Neuron (in vitro differentiated cells): ENCODE data around the gene EPDR1.
A peak's percentile ranks its signal among the peaks of the same experiment; 100 is the strongest.

ENCODE experiments used
- H2AFZ ChIP-seq: one replicate; pipeline ENCODE4 v1.6.1; 2013; ENCODE audit warnings: low read depth, mild to moderate bottlenecking, inconsistent platforms, low read length, moderate library complexity
- H3K27me3 ChIP-seq: one replicate; pipeline ENCODE4 v1.6.1; 2013; ENCODE audit warnings: low read length; ENCODE audit not compliant: insufficient read depth
- H3K36me3 ChIP-seq: one replicate; pipeline ENCODE4 v1.6.1; 2013; ENCODE audit warnings: low read length; ENCODE audit not compliant: insufficient read depth
- H3K4me1 ChIP-seq: one replicate; pipeline ENCODE4 v1.6.1; 2013; ENCODE audit warnings: low read length; ENCODE audit not compliant: insufficient read depth
- H3K4me3 ChIP-seq: 2 replicates; pipeline ENCODE4 v1.5.1; 2013; ENCODE audit warnings: mild to moderate bottlenecking, low read length, moderate library complexity
- H3K9me3 ChIP-seq: one replicate; pipeline ENCODE4 v1.6.1; 2013; ENCODE audit warnings: low read length

Gene EPDR1

GRCh38 chr7:37920305-37920848 lies at the start of gene EPDR1:
Gene EPDR1, plus strand, starts transcription at chr7:37920640. Its CDS starts 300 bp downstream, at chr7:37920940.
- Histone ChIP-seq H3K4me1 (peaks cover 7% of the 10 kb centered on the region), H3K36me3 (no peaks in the 10 kb centered on the region), H3K9me3 (no peaks in the 10 kb centered on the region), H3K27me3 (peaks cover 35% of the 10 kb centered on the region), H3K4me3 (peak within 1 kb of the TSS; percentile 51), H2AFZ (peak within 1 kb of the TSS; percentile 94)

- Histone ChIP-seq H3K4me1 (no peaks in the 10 kb centered on the region), H3K36me3 (no peaks in the 10 kb centered on the region), H3K9me3 (no peaks in the 10 kb centered on the region), H3K27me3 (peaks cover 2% of the 10 kb centered on the region), H2AFZ (no peak overlapping the region), H3K4me3 (no peak overlapping the region)
Observed at GRCh38 chr7:37882086-37882485, 38.4 kb upstream of the EPDR1 start.

GRCh38 chr7:37893359-37893758 lies 27.1 kb upstream of the EPDR1 start:
- Histone ChIP-seq H3K4me1 (no peaks in the 10 kb centered on the region), H2AFZ (no peak overlapping the region), H3K27me3 (peaks cover 6% of the 10 kb centered on the region), H3K4me3 (no peak overlapping the region), H3K36me3 (no peaks in the 10 kb centered on the region), H3K9me3 (no peaks in the 10 kb centered on the region)

- no peak overlapping the region for H2AFZ ChIP-seq
- H3K36me3 ChIP-seq = no peaks in the 10 kb centered on the region
- no peak overlapping the region for H3K4me3 ChIP-seq
- H3K27me3 ChIP-seq = peaks cover 6% of the 10 kb centered on the region
- no peaks in the 10 kb centered on the region for H3K4me1 ChIP-seq
- H3K9me3 ChIP-seq = no peaks in the 10 kb centered on the region
Observed at GRCh38 chr7:37894671-37895070, 25.8 kb upstream of the EPDR1 start.

GRCh38 chr7:37899712-37900247 lies 20.7 kb upstream of the EPDR1 start:
- Histone ChIP-seq H2AFZ (no peak overlapping the region), H3K27me3 (no peaks in the 10 kb centered on the region), H3K4me1 (no peaks in the 10 kb centered on the region), H3K4me3 (no peak overlapping the region), H3K36me3 (no peaks in the 10 kb centered on the region), H3K9me3 (no peaks in the 10 kb centered on the region)

GRCh38 chr7:37901236-37901827 lies 19.1 kb upstream of the EPDR1 start:
- Histone ChIP-seq H3K9me3 (no peaks in the 10 kb centered on the region), H2AFZ (no peak overlapping the region), H3K4me3 (no peak overlapping the region), H3K4me1 (no peaks in the 10 kb centered on the region), H3K27me3 (peaks cover 3% of the 10 kb centered on the region), H3K36me3 (no peaks in the 10 kb centered on the region)

GRCh38 chr7:37901890-37902524 lies 18.4 kb upstream of the EPDR1 start:
- no peaks in the 10 kb centered on the region for H3K4me1 ChIP-seq
- peaks cover 3% of the 10 kb centered on the region for H3K27me3 ChIP-seq
- H3K9me3 ChIP-seq = no peaks in the 10 kb centered on the region
- no peaks in the 10 kb centered on the region for H3K36me3 ChIP-seq
- no peak overlapping the region for H3K4me3 ChIP-seq
- no peak overlapping the region for H2AFZ ChIP-seq

- no peak overlapping the region for H3K4me3 ChIP-seq
- peaks cover 8% of the 10 kb centered on the region for H3K27me3 ChIP-seq
- no peak overlapping the region for H2AFZ ChIP-seq
- H3K36me3 ChIP-seq = no peaks in the 10 kb centered on the region
- H3K9me3 ChIP-seq = no peaks in the 10 kb centered on the region
- no peaks in the 10 kb centered on the region for H3K4me1 ChIP-seq
Observed at GRCh38 chr7:37908221-37908788, 12.1 kb upstream of the EPDR1 start.

- Histone ChIP-seq H2AFZ (no peak overlapping the region), H3K27me3 (peaks cover 36% of the 10 kb centered on the region), H3K4me3 (no peak overlapping the region), H3K9me3 (no peaks in the 10 kb centered on the region), H3K36me3 (no peaks in the 10 kb centered on the region), H3K4me1 (peaks cover 3% of the 10 kb centered on the region)
Observed at GRCh38 chr7:37912756-37913155, 7.7 kb upstream of the EPDR1 start.

- Histone ChIP-seq H3K36me3 (no peaks in the 10 kb centered on the region), H3K4me1 (peaks cover 3% of the 10 kb centered on the region), H3K9me3 (no peaks in the 10 kb centered on the region), H3K27me3 (peaks cover 53% of the 10 kb centered on the region), H3K4me3 (no peak overlapping the region), H2AFZ (no peak overlapping the region)
Observed at GRCh38 chr7:37915438-37915837, 5.0 kb upstream of the EPDR1 start.

GRCh38 chr7:37916017-37916672 lies 4.3 kb upstream of the EPDR1 start:
- Histone ChIP-seq H3K4me3 (peak overlapping the region; percentile 39), H3K27me3 (peaks cover 53% of the 10 kb centered on the region)

GRCh38 chr7:37916673-37917660 lies 3.5 kb upstream of the EPDR1 start, which contains the start of gene SFRP4:
Gene SFRP4, minus strand, starts transcription at chr7:37916817. Its CDS starts 280 bp downstream, at chr7:37916537.
- Histone ChIP-seq H3K27me3 (peaks cover 53% of the 10 kb centered on the region), H3K9me3 (no peaks in the 10 kb centered on the region), H3K36me3 (no peaks in the 10 kb centered on the region), H2AFZ (peak within 1 kb of the TSS; percentile 35), H3K4me1 (peaks cover 6% of the 10 kb centered on the region), H3K4me3 (peak within 1 kb of the TSS; percentile 39)

More at GRCh38 chr7:37916017-37916672, 4.3 kb upstream of the EPDR1 start:
- Histone ChIP-seq H3K9me3 (no peaks in the 10 kb centered on the region), H3K36me3 (no peaks in the 10 kb centered on the region), H3K4me1 (peaks cover 3% of the 10 kb centered on the region), H2AFZ (peak overlapping the region; percentile 35)
